HG03342 (cell line): Measurements from ENCODE around the gene PIP.
"Not testable (repeated sequence)": the region's sequence is repeated elsewhere in the genome, so short reads cannot be mapped to it uniquely, and the experiment has no call there.

Experiments
- ATAC-seq: cut with Tn5 transposase; IDR thresholded peaks from one replicate; pipeline ENCODE4 v1.9.1; 2021; ENCODE audit warnings: mild to moderate bottlenecking, moderate library complexity; ENCODE audit not compliant: unreplicated experiment

PIP gene

GRCh38 chr7:143177374-143178119 is 45.7 kb downstream of the PIP start:
- no peak for ATAC-seq

- ATAC-seq: not testable (repeated sequence)
Observed at GRCh38 chr7:143180771-143181170, 48.9 kb downstream of the PIP start.

- ATAC-seq: no peak
Observed at GRCh38 chr7:143181349-143181748, 49.5 kb downstream of the PIP start.

- ATAC-seq: no peak
Observed at GRCh38 chr7:143183024-143183423, 51.1 kb downstream of the PIP start, which contains the start of gene TAS2R39. Gene TAS2R39, plus strand, starts transcription at chr7:143183419. Its CDS starts 0 bp downstream, at chr7:143183419.

GRCh38 chr7:143185551-143185950 is 53.7 kb downstream of the PIP start:
- ATAC-seq: no peak

- ATAC-seq: no peak
Observed at GRCh38 chr7:143188994-143189393, 57.1 kb downstream of the PIP start.
